ENCODE measurements around the gene MAP2. TPM values are rescaled to one million over a fixed set of nuclear protein-coding genes. Genes with fewer than 3 reads are reported as not detected.

The MAP2 gene
- total and polyA plus RNA-seq, 2 of the 8 experiments (the other 6 are each of a cell fraction or from before 2014, with no cell fraction given): 5.9 to 9.4 TPM

DNA sequence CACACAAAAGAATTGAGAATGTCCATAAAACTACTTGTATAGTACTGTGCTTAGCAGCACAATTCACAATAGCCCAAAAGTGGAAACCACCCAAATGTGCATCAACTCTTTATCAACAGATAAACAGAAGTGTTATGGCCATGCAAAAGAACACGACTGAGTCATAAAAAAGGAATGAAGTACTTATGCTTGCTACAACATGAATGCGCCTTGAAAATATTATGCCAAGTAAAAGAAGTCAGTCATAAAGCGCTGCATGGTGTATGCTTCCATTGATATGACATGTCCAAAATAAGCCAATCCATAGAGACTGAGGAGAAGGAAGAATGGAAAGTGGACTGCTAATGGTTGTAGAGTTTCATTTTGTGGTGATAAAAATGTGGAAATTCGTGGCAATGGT is 12.1 kb upstream of the MAP2 start:
- no peaks in the 10 kb centered on the region for H3K27me3 ChIP-seq (replicated peaks in 1 of 4; ENCODE audit: control insufficient read depth in 3 of 4, extremely low read depth in 1 of 4, insufficient read depth in 3 of 4, low read length in 3 of 4)
- no peaks in the 10 kb centered on the region for H3K4me1 ChIP-seq (replicated peaks in 1 of 4; ENCODE audit: control insufficient read depth in 3 of 4, insufficient read depth in 4 of 4, low read length in 3 of 4)
- H3K14ac ChIP-seq (ENCODE audit: insufficient read length): no peak overlapping the region
- no peak overlapping the region for H4K91ac ChIP-seq (replicated peaks; ENCODE audit: insufficient read length, low read length)
- H3K23me2 ChIP-seq (ENCODE audit: low read depth, low read length): no peaks in the 10 kb centered on the region
- H3K4me2 ChIP-seq (ENCODE audit: insufficient read depth in 1 of 2, low read depth in 2 of 2, low read length in 2 of 2): no peak overlapping the region
- H3K79me2 ChIP-seq (ENCODE audit: control insufficient read depth in 1 of 2, insufficient read depth in 2 of 2, low read length in 2 of 2): no peaks in the 10 kb centered on the region
- no peak for FAIRE-seq
- H4K5ac ChIP-seq (ENCODE audit: insufficient read length, low read depth, low read length): no peak overlapping the region
- no peaks in the 10 kb centered on the region for H4K20me1 ChIP-seq (replicated peaks in 1 of 2; ENCODE audit: control insufficient read depth in 1 of 2, insufficient read depth in 2 of 2, low read length in 2 of 2)
- H3K9me3 ChIP-seq (ENCODE audit: insufficient read depth in 2 of 2, low read depth in 1 of 2, low read length in 1 of 2): peaks cover 6 to 15% of the 10 kb centered on the region in 2 experiments; a peak in 2 of 4 replicates
- H3K27ac ChIP-seq (ENCODE audit: low read depth, low read length): no peak overlapping the region
- no peaks in the 10 kb centered on the region for H3K79me1 ChIP-seq (ENCODE audit: low read depth, low read length)
- H3K4me3 ChIP-seq (ENCODE audit: extremely low read depth in 1 of 4, insufficient read depth in 2 of 4, low read depth in 3 of 4, low read length in 4 of 4): no peak overlapping the region
- no peak overlapping the region for H3K4ac ChIP-seq (replicated peaks; ENCODE audit: insufficient read length, low read depth, low read length)
- H3K23ac ChIP-seq (ENCODE audit: insufficient read length): no peak overlapping the region
- H3K18ac ChIP-seq (ENCODE audit: extremely low read depth, low read length): no peak overlapping the region
- no peaks in the 10 kb centered on the region; a peak in 1 of 8 replicates for H3K36me3 ChIP-seq (ENCODE audit: control insufficient read depth in 2 of 4, insufficient read depth in 4 of 4, low read length in 3 of 4)
- no peak overlapping the region for H3K56ac ChIP-seq (replicated peaks; ENCODE audit: insufficient read length, low read depth, low read length)
- no peak overlapping the region for H2BK120ac ChIP-seq (replicated peaks; ENCODE audit: low read depth, low read length)
- H2AK5ac ChIP-seq (ENCODE audit: low read depth, low read length): no peak overlapping the region
- no peak overlapping the region for H2BK15ac ChIP-seq (ENCODE audit: low read length)
- H3K9ac ChIP-seq (replicated peaks in 1 of 4; ENCODE audit: extremely low read depth in 1 of 4, low read depth in 3 of 4, low read length in 3 of 4): no peak overlapping the region
- DNase-seq (ENCODE audit: low read depth in 1 of 2, low spot score in 2 of 2): no peak
- no peak overlapping the region for H2AFZ ChIP-seq (ENCODE audit: low read length)
- H2BK5ac ChIP-seq (ENCODE audit: low read depth, low read length): no peak overlapping the region
- TF ChIP-seq CHD2 (IDR thresholded peaks at IDR 0.05; ENCODE audit: low read length): no peak
- TF ChIP-seq TAF7 (optimal IDR thresholded peaks at IDR 0.05; ENCODE audit: borderline replicate concordance, low read depth, low read length): no peak
- TF ChIP-seq, protein P1, sequence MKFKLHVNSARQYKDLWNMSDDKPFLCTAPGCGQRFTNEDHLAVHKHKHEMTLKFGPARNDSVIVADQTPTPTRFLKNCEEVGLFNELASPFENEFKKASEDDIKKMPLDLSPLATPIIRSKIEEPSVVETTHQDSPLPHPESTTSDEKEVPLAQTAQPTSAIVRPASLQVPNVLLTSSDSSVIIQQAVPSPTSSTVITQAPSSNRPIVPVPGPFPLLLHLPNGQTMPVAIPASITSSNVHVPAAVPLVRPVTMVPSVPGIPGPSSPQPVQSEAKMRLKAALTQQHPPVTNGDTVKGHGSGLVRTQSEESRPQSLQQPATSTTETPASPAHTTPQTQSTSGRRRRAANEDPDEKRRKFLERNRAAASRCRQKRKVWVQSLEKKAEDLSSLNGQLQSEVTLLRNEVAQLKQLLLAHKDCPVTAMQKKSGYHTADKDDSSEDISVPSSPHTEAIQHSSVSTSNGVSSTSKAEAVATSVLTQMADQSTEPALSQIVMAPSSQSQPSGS (IDR thresholded peaks at IDR 0.05; ENCODE audit: low read length): no peak
- no peak for TF ChIP-seq EP300 (IDR thresholded peaks at IDR 0.05; ENCODE audit: borderline replicate concordance in 1 of 2, low read depth in 2 of 2, low read length in 2 of 2)
- no peak for TF ChIP-seq SRF (IDR thresholded peaks at IDR 0.05; ENCODE audit: low read depth, low read length)
- TF ChIP-seq ZNF274 (IDR thresholded peaks at IDR 0.05; ENCODE audit: borderline replicate concordance, extremely low read depth, low read length): no peak
- TF ChIP-seq MAFK (IDR thresholded peaks at IDR 0.05; ENCODE audit: low read depth, low read length): no peak
- no peak for TF ChIP-seq SP2 (IDR thresholded peaks at IDR 0.05; ENCODE audit: low read length)
- no peak for TF ChIP-seq BACH1 (IDR thresholded peaks at IDR 0.05; ENCODE audit: low read length)
- TF ChIP-seq, protein P2, sequence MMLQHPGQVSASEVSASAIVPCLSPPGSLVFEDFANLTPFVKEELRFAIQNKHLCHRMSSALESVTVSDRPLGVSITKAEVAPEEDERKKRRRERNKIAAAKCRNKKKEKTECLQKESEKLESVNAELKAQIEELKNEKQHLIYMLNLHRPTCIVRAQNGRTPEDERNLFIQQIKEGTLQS (IDR thresholded peaks at IDR 0.05; ENCODE audit: insufficient read depth, low read depth, low read length): no peak
- no peak for TF ChIP-seq CBX8 (IDR thresholded peaks at IDR 0.05; ENCODE audit: borderline replicate concordance, low read depth, low read length)
- TF ChIP-seq TAF1 (IDR thresholded peaks at IDR 0.05; ENCODE audit: low read depth, low read length): no peak
- TF ChIP-seq SIX5 (IDR thresholded peaks at IDR 0.05; ENCODE audit: low read depth, low read length): no peak
- no peak overlapping the region for H2BK12ac ChIP-seq (ENCODE audit: low read depth, low read length)
- H2BK20ac ChIP-seq (ENCODE audit: low read length): no peak overlapping the region
- CTCF ChIA-PET (ENCODE audit: partially characterized antibody): no interaction called here
- POLR2A ChIA-PET (ENCODE audit: partially characterized antibody): no interaction called here
- H4K8ac ChIP-seq (ENCODE audit: extremely low read depth, insufficient read depth, low read length): no peak overlapping the region
- WGBS, 2 experiments (ENCODE audit: extremely low coverage in 1 of 2, insufficient coverage in 1 of 2, insufficient read length in 1 of 2, insufficient replicate concordance in 2 of 2, low coverage in 1 of 2, low lambda C conversion rate in 2 of 2, missing lambda C conversion rate in 1 of 2): 91% methylated on average over 4 of the region's 4 CpGs; no CpG with 5 or more reads in 1 of the 2 experiments

Data from H1 (cell line).